Measurements from ENCODE around the gene ARHGEF6.

ARHGEF6 gene

GRCh38 chrX:136742721-136743379, 37.9 kb downstream of the ARHGEF6 start:
- DNase-seq = no peak

DNA sequence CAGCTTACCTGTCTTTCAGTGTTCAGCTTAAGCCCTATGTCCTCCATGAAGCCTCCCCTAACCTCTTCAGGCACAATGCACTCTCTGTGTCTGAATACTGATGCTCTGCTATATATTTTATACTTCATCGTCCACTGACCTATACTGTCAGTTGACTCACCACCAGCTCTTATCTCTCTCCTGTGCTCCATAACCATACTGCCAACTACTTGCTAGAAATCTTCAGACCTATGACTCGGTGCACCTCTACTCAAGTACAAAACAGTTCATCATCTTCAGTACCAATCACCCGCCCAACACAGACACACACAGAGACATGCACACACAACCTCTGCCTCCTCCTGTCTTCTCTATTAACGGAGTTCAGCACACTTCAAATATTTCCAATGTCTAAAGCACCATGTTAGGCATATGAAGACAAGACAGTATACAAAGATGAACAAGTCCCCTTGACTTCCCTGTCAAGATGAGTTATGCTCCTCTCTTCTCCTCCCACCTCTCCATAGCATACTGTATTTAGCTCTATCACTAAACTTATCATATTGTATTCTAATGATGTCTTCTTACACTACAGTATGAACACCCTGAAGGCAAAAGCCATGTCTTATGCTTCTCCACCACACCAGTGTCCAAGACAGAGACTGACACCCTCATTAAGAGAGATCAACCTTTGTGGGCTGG, 42.5 kb downstream of the ARHGEF6 start:
- no peak for DNase-seq

DNA sequence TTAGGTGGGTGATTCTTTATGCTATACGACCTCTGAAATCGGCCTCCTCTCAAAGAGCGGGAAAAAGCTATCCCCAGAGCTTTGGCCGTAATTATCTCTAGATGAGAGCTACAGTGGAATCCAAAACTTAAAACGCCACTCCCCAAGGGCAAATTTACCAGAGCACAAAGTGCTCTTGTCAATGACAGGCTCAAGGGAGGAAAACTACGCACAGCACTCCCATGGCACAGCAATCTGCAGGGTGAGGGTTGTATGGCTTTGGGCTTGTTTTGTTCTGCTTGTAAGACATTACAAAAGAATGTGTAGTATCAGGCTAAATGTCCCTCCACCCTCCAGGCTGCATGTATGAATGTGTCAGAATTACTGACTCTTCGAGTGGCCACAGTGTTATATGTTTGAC, 44.0 kb downstream of the ARHGEF6 start:
- no peak for DNase-seq

- DNase-seq = no peak
These were observed 45.1 kb downstream of the ARHGEF6 start for GRCh38 chrX:136735601-136736000.

DNA sequence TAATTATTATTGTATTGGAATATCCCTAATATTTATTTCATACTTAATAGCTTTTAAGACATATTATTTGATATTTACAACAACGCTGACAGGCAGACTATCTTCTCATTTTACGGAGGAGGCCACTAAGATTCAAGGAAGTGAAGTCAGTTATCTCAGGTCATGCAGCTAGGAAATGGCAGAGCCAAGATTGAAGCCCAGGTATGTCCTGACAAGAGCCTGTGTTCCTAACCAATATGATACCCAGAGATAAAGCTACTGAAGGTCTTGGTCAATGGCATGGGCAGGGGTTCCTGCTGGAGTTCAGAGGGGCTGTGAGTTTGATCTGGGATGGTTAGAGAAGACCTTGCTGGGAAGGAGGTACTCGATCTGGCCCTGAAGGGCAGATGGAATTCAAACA, 47.1 kb downstream of the ARHGEF6 start:
- no peak for DNase-seq

- no peak for DNase-seq
These were observed 48.9 kb downstream of the ARHGEF6 start for GRCh38 chrX:136731798-136732197.

DNA sequence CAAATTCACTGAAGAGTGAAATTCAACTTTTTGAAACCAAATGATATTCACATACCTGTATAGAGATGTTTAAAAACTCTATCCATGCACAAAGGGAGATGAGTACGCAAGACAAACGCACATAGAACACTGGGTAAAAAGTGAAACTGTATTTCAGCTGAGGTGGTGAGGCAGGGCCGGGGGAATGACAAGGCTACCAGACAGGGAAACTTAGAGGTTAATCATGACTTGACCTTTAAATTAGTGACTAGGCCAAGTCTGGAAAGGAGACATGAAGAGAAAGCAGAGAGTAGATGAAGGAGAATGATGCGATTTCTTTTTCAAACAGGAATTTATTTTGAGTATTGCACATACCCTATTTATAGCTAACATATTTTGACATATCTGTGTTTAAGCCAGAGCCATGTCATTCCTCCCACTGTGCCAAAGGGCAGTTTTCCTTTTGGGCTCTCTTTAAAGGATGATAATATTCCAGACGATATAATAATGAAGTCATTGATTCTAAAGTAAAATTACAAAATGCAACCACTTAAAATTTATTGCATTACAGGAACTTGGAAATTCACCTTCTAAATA, 49.4 kb downstream of the ARHGEF6 start:
- no peak for DNase-seq

DNA sequence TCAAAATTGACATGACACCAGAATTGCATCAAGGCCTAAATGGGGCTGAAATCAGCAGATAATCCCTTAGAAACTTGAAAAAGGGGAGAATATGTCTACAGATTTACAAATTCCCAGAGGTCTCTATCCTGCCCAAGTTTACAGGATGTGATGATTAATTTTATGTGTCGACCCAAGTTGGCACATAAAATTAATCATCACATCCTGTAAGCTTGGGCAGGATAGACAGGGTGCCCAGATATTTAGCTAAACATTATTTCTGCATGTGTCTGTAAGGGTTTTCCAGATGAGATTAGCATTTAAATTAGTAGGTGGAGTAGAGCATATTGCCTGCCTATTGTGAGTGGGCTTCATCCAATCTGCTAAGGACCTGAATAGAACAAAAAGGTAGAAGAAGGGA, 52.3 kb downstream of the ARHGEF6 start:
- no peak for DNase-seq

DNA sequence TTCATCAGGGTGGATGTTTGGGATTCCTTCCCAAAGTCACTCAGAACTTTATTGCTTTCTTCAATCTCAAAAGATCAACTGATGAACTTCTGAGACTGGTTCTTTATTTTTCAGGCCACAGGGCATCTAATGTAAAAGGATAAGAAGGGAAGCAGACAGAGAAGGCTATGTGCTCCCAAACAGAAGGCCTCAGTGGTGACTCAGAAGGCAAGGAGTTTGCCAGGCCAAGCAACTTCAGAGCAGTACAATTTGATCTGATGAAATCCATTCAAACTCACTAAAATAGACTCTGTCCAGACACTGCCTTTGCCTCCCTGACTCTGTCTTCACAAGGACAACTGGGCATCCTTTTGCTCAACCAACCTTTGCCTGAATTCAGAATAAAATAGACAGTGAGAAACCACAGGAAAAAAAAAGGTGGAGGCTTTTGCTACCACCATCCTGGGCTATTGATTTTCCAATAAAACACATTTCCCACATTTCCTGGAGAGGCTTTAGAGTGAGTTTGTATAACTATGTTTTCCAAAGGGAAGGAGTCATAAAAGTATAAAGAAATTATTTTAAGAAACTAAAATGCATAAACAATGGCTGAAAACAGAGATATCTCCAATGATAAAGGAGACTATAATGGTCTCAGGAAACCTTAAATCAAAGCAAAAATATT, 55.2 kb downstream of the ARHGEF6 start:
- no peak for DNase-seq

GRCh38 chrX:136718091-136718490, 62.6 kb downstream of the ARHGEF6 start:
- DNase-seq = no peak

DNA sequence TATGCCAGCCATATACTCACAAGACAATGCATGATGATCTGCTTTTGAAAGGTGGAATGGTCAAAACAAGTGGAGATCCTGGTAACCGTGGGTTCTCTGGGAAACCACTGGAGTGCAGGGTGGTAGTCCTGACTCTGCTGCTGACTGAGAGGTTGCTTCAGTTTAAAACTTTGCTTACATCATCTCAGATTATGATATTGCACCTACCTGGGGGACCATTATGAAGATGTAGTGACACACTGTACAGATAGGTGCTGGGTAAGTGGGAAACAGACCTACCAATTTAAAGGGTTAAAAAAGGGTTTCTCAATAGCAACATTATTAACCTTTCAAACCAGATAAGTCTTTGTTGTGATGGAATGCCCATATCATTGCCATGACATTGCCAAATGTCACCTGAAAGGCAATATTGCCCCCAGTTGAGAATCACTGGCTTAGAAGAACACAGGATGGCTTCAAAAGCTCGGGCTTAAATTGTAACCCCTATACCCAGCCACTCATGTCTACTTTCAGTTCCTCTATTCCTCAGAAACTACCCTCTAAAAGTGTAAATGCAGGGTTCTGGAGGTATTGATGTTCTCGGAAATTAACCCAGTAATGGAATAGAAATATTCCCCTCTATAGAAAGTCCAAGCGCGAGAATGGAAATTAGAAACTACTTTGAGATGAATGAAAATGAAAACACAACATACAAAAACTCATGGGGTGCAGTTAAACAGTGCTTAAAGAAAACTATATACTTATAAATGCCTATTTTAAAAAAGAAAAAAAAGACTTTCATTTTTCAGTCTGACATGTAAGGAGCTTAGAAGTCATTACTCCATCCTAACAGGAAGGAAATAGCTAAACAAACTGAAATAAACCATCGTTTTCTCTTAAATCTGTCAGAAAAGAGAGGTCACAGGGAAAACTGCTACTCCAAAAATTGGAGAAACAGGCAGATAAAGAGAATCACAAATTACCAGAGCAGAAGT, 65.8 kb downstream of the ARHGEF6 start:
- DNase-seq = no peak

DNA sequence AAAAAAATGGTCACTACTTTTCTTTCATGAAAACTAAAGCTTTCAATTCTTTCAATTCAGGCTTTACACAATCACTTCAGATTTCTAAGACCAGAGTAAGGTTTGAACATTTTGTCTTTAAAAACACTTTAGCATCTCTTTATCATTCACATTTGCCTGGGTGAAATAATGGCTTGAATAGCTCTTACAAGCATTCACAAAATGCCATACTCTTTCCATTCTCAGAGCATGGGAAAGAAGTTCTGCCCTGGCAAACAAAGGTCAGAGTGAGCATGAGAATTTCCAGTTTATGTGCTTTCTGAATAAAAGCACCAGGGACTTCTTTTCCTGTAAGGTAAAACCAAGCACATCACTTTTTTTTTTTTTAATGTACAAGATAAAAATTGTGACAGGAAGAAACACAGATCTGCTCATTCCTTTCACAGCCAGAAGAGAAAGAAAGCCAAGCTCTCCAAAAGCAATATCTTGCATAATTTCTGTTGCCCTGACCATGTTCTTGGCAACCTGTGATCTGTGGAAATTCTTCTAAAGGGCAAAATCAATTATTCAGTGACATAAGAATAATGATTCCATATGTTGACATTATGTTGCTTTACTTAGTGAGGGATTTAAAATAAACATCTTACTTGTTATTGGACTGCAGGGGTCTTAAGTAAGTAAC, 68.0 kb downstream of the ARHGEF6 start:
- DNase-seq = no peak

- DNase-seq = no peak
These were observed 69.6 kb downstream of the ARHGEF6 start for GRCh38 chrX:136711147-136711546.

DNA sequence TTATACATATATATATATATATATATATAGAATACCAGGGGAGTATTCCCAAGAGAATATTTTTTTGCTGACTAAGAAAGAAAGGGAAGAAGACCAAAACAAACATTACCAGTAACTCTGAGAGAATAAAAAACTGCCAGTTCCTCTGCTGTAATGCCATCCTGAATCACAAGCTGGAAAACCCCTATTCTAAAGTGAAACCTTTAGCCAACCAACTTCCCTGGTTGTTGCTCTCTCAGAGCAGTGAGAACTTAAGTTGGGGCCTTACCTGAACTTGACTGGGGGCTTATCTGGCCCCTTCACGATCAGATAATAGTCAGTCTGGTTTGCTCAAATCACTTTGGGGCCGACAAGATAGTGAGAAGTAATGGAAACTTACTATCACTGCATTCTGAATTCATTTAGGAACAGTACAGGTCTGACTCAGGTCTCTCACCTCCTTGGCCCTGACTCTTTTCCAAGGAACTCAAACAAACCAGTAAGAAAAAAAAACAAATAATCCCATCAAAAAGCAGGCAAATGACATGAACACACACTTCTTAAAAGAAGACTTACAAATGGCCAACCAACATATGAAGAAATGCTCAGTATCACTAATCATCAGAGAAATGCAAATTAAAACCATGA, 70.3 kb downstream of the ARHGEF6 start:
- DNase-seq = peak; percentile 57

GRCh38 chrX:136708348-136708747, 72.4 kb downstream of the ARHGEF6 start:
- no peak for DNase-seq

- DNase-seq = no peak
These were observed 83.6 kb downstream of the ARHGEF6 start for GRCh38 chrX:136697156-136697555.

DNA sequence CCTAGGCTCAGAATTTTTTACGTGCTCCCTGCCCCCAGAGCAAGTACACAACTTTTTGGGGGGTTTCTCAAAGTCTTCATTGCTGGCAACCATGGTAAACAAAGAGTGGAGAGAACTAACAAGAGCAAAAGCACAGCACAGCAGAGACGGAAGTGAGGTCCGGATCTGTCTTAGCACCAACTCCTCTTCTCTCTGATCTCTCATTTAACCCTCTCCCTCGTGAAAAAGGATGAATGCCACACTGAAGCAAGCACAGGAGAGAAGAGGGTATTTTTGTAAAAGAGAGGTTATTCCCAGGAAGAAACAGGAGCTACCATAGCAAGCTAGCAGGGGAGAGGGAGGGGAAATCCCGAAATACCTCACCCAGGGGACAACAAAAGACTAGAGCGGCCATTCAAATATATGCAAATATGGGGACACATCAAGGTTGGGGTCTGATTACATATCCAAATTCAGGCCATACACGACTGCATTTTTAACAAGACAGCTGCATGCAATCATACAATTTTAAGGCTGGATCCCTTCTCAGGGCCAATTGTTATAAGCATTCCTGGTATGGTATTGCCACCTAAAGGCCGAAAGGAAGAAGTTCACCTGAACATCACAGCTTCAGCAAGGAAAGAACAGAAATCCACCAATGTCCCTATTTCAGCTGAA, 86.2 kb downstream of the ARHGEF6 start:
- DNase-seq = peak; percentile 77

DNA sequence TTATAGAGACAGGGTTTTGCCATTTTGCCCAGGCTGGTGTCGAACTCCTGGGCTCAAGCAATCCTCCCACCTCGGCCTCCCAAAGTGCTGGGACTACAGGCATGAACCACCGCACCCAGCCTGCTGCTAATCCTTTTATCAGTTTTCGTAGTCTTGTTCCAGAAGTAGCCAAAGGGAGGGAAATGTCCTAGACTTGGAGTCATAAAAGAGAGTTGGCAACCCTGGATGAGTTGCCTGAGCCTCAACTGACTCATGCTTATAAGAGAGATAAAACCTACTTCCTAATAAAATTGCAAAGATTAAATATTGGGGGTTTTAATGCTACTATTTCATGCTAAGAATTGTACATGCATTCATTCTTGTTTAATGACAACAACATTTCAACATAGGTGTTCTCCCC, 88.5 kb downstream of the ARHGEF6 start:
- DNase-seq = no peak

DNA sequence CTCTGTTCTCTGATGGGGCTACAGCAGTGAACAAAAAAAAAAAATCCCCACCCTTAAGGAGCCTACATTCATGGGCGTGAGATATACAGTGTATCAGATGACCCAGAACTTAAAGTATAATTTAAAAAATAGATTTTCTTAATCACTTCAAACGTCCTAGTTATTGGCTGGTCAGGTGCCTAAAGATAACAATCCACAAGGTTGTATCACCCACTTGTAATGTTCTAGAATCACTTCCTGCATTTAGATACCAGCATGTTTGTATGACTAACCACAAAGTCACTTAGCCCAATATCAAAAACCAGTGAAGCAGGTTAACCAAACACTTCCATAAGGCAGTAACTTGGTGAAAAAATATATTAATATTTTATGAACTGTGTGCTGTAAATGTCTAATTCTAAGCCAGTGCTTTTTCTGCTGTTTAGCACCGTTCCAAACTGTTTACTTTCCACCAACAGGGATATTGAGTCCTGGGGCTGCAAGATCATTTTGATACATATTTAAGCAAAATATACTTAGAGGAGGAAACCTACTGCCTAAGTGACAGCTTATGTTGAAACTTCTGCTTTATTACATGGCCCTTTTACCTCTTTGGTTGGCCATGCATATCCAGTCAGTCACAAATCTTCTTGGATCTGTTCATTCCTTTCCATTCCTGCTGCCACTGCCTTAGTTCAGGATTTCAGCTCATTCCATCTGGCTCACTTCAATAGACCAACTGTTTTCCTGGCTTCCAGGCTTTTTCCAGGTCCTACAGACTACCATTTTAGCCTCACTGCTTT, 89.5 kb downstream of the ARHGEF6 start:
- DNase-seq = no peak

GRCh38 chrX:136689436-136689835, 91.3 kb downstream of the ARHGEF6 start:
- DNase-seq = peak; percentile 56

All from activated CD4-positive, alpha-beta T cell treated with anti-CD3 and anti-CD28 coated beads, Interleukin-2, amount 50 U/mL, for 16 hours (primary cell).